GM21515 (cell line): ENCODE results near the gene LUC7L2.
"Not testable (repeated sequence)": the region's sequence is repeated elsewhere in the genome, so short reads cannot be mapped to it uniquely, and the experiment has no call there.

Experiments used
- ATAC-seq: cut with Tn5 transposase; IDR thresholded peaks from one replicate; pipeline ENCODE4 v1.9.1; 2021; ENCODE audit not compliant: unreplicated experiment

The LUC7L2 gene

DNA sequence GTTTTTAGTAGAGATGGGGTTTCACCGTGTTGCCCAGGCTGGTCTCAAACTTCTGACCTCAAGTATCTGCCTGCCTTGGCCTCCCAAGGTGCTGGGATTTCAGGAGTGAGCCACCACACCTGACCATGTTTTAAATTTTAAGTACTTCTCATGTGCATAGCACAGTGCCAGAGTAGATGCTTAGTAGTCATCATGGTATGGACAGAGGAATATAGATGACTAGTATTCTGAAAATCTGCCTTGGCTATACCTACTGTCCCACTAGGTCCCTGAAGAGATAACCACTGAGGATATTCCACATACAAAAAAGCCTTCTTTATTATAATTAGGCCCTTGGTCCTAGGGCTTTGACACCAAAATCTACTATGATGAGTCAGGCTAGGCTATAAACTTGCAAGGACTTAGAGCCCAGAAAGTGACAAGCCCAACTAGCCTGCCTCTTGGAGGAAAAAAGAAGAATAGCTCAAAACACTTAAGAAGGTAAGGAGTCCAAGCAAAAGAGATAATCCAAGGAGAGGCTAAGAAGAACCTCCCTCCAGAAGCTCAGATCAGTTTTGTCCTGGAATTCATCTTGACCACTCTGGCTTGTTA, 34.0 kb downstream of the LUC7L2 start:
- ATAC-seq, result no peak

DNA sequence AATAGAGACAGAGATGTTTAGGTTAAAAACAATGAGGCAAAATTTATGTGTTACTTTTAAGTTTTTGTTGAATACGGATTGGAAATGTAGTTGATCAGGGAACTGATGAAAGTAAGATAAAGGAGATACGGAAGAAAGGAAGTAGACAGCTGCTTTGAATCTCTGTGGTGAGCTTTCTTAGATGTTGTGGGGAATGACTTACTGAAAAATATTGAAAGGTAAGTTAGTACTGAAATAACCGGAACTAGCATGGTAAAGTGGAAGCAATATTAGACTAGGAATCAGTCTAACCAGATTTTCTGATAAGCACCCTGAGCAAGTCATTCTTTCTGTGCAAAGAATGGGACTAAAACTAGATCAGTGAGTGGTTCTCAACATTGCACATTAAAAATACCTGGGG, 34.8 kb downstream of the LUC7L2 start:
- ATAC-seq, result no peak

DNA sequence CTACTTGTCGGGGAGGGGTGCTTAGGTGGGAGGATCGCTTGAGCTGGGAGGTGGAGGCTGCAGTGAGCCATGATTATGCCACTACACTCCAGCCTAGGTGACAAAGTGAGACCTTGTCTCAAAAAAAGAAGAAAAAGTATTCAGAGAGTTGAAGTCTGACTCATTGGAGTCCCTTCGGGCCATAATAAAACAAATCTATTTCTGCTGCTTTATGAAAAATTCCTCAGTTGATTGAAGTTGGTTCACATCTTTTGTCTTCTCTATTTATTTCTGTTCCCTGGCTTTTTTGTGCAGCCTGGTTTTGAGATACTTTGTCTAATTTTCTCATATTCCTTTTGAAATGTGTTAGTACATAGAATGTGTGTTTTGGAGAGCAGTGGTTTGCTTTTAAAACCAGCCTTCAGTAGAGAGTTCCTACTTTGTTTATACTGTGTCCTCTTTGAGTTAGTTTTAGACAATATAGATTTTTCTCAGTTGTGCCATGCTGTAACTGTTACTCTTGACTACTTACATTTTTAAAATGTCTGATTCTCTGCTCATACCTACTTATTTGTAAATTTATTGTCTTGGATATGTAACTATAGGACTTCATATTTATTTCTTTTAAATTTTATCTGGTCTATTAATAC, 36.7 kb downstream of the LUC7L2 start:
- ATAC-seq, result no peak

DNA sequence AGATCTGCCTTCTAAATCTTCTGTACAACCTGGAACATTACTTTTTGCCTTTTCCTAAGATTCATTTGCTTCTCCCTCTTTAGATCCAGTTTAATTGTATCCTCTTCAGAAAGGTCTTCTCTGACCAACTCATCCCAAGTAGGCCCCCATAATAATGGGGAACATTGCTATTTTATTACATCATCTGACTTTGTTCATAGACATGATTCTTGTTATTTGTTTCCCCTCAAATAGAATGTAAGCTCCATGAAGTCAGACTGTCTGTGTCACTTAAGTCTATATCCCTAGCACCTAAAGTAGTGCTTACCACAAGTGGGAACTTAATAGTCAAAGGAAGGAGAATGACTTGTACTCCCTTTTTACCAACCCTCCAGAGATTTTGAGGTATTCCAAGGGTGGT, 37.5 kb downstream of the LUC7L2 start:
- no peak for ATAC-seq

DNA sequence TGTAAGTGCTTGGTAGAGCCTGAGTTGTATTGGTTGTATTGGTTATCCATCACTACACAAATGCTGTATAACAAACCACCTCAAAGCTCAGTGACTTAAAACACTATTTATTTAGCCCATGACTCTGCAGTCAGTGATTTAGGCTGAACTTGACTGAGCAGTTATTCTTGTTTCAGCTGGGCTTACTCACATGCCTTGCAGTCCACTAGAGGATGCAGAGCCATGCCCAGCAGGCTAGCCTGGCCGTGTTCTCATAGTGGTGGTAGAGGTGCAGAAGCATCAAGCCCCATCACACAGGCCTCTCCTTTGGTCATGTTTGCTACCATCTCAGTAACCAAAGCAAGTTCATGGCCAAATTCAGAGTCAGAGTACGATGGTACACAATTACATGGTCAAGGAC, 43.9 kb downstream of the LUC7L2 start:
- ATAC-seq, result no peak

DNA sequence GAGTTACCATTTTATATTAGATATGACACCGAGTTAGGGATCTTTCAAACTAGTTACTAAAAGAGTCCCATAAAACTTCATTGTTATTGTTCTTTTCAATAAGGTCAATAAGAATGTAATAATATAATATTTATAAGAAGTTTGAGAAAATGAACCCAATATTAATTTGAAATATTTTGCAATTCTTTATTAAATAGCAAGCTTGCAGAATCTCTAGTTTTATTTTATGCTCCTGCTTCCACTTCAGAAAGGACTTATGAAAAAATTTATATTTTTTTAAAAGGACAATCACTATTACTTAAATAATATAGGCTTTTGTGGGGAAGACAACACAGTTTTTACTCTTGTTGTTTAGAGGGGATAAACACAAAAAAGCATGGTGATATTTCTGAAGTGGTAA, 47.9 kb downstream of the LUC7L2 start:
- no peak for ATAC-seq

DNA sequence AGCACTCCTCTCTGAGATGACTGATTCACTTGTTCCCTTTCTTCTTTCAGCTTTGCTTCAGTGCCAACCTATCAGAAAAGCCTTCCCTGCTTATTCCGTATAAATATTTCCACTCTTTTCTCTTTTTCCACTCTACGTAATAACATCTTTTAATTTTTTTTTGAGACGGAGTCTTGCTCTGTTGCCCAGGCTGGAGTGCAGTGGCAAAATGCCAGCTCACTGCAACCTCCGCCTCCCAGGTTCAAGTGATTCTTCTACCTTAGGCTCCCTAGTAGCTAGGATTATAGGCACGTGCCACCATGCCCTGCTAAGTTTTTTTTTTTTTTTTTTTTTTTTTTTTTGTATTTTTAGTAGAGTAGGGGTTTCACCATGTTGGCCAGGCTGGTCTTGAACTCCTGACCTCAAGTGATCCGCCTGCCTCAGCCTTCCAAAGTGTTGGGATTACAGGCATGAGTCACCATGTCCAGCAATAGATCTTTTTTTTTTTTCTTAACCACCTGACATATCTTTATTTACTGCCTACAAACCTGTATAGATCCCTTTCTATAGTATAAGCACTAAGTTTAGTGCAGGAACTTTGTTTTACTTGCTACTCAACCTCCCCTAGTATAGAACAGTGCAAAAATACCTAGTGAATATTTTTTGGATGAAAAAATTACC, 55.2 kb downstream of the LUC7L2 start:
- ATAC-seq, result not testable (repeated sequence)

DNA sequence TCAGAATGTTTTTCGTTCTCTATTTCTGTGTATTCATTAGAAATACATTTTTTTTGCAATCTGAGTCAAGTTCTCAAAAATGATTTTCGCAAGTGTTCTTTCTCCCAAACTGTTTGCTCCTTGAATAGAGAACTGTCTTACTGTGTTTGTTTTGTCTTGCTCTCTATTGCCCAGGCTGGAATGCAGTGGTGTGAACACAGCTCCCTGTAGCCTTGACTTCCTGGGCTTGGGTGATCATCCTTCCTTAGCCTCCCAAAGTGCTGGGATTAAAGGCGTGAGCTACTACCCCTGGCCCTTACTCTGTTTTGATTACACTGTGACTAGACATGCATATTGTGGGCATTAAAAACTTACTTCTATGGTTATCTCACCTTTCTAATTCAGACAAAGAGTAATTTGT, 56.7 kb downstream of the LUC7L2 start:
- no peak for ATAC-seq

DNA sequence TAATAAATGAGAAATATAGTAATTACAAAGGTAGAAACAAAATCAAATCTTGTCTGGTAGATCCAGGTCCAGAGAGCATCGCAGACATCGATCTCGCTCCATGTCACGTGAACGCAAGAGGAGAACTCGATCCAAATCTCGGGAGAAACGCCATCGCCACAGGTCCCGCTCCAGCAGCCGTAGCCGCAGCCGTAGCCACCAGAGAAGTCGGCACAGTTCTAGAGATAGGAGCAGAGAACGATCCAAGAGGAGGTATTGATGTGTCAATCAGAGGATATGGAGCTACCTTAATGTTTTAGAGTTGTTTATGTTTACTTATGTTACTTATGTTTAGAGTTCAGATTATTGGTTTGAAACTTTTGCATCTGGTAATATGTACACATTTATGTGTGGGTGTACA, 57.8 kb downstream of the LUC7L2 start:
- ATAC-seq, result no peak

DNA sequence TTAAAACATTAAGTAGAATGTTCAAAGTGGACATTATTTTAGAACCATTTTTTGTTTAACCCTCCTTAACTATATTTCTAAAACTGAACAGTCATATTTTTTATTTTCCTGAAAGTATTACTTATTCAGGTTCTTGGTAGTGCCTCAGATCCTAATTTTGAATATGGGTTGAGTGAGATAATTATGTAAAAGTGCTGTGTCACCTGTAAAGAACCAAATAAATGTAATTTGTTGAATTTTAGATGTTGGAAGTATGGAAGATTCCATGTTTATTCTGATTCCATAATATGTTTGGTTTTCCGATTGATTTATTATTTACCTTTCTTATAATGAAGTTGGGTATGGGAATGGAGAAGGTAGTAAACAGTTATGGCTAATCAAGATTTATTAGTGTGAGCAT, 61.4 kb downstream of the LUC7L2 start:
- no peak for ATAC-seq

DNA sequence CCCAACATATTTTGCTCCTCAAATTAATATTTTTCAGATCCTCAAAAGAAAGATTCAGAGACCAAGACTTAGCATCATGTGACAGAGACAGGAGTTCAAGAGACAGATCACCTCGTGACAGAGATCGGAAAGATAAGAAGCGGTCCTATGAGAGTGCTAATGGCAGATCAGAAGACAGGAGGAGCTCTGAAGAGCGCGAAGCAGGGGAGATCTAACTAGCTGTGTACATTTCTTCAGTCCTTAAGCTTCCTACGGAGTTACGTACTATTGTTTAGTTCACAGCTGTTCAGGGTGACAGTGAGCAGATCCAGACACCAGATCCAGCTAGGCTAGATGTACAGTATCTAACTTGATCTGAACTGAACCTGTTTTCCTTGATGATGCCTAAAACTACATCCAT, 62.4 kb downstream of the LUC7L2 start:
- no peak for ATAC-seq

DNA sequence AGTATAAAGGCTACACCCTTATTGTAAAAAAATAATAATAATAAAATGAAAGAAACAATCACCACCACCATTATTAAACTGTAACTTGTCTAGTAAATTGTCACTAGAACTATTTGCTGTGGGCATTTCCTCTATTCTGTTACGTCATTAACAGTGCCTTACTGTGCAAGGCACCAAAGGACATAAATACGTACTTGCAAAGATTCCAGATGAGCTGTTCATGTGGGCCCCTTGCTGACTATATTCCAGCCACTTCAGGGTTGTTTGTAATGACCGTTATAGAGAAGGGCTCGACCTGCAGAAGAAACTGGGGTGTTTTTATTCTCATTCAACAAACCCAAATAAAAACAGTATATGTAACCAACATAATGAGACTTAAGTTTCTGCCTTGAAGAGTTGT, 63.4 kb downstream of the LUC7L2 start:
- ATAC-seq, result no peak

DNA sequence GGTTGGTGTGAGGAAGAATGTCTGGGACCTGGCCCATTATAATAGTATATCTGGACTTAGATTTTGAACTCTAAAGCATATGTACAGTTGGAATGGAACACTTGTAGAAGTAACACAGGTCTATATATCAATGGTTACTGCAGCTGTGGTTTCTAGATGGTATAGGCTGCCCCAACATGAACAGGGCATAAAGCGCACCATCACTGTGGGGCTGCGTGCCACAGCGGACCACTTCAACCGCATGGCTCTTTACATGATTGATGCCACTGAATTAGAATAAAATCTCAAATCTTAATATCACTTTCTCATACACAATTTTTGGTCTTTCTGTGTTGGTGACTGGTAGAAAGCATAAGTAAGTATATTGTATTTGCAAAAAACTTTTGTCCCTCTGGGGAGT, 64.3 kb downstream of the LUC7L2 start:
- no peak for ATAC-seq

DNA sequence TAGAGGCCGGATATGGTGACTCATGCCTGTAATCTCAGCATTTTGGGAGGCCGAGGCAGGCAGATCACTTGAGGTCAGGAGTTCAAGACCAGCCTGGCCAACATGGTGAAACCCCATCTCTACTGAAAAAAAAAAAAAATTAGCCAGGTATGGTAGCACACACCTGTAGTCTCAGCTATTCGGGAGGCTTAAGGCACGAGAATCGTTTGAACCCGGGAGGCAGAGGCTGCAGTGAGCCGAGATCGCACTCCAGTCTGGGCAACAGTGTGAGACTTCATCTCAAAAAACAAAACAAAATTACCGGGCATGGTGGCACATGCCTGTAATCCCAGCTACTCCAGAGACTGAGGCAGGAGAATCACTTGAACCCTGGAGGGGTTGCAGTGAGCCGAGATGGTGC, 66.0 kb downstream of the LUC7L2 start:
- not testable (repeated sequence) for ATAC-seq

DNA sequence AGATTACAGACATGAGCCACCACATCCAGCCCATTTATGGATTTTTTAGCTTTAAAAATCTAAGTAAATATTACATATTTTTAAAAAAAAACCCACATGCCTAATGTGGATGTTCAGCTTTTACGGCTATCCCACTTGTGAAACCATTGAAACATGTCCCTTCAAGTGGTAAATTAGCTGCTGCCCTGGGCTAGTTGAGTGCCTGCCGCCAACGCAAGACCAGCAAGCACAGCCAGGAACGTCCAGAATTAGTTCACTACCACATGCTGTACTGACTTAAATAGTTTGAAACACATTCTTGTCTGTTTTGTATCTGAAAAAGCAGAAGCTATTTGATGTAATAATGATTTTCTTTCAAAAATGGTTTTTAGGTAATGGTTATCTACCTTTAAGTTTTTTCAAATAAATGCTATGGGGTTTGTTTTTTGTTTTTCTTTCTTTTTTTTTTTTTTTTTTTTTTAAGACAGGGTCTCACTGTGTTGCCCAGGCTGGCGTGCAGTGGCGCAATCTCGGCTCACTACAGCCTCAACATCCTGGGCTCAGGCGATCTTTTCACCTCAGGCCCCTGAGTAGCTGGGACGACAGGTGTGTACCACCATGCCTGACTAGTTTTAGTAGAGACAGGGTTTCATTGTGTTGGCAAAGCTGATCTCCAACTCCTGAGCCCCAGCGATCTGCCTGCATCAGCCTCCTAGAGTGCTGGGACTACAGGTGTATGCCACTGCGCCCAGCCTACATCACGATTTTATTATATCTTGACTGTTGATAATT, 66.7 kb downstream of the LUC7L2 start:
- ATAC-seq, result no peak

DNA sequence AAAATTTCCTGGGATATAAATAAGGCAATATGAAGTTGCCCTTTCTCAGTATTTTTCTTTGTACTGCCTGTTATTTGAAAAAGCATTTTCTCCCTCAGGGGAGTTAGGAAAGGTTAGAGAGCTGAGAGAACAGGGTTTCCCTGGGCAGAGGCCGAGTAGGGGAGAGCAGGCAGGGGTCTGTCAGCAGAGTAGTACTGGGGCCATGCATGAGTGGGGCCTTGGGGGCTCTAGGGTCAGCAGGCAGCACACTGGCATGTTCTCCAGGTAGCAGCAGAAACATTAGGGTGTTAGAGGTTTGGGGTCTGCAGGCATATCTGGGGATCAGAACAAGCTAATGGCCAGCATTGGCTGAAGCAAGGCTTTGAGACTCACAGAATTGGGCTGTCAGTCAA, 67.3 kb downstream of the LUC7L2 start:
- no peak for ATAC-seq

DNA sequence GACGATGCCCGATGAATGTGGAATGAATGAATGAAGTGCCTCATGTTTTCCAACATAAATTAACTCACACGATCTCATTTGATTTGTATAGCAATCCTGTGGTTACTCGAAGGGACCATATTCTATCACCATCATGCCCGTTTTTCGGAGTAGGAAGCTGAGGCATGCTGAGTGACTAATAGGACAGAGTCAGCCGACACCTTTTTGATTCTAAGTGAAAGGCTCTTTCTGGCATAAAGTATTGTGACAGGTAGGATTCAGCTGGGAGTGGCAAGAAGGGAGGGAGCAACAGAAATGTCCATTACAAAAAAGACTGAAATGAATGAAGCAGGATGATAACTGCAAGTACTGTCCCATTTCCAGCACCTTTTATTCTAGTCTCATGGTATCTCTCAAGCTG, 68.1 kb downstream of the LUC7L2 start:
- no peak for ATAC-seq

DNA sequence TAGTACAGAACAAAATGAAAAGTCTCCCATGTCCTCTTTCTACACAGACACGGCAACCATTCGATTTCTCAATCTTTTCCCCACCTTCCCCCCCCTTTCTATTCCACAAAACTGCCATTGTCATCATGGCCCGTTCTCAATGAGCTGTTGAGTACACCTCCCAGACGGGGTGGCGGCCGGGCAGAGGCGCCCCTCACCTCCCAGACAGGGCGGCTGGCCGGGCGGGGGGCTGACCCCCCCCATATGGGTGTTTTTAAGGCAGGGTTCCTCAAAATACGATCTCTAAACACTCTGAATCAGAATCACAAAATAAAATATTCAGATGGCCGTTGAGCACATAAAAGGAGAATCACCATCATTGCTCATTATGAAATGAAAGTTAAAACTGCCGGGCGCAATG, 70.0 kb downstream of the LUC7L2 start:
- not testable (repeated sequence) for ATAC-seq

DNA sequence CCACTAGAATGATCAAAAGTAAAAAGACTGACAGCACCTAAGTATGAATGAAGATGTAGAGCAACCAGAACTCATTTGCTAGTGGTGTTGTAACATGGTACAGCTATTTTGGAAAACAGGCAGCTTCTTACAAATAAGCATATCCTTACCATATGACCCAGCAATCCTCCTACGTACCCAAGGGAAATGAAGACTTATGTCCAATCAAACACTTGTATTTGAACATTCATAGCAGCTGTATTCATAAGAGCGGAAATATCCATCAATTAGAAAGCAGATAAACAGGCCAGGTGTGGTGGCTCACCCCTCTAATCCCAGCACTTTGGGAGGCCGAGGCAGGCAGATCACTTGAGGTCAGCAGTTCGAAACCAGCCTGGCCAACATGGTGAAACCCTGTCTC, 70.7 kb downstream of the LUC7L2 start:
- no peak for ATAC-seq

DNA sequence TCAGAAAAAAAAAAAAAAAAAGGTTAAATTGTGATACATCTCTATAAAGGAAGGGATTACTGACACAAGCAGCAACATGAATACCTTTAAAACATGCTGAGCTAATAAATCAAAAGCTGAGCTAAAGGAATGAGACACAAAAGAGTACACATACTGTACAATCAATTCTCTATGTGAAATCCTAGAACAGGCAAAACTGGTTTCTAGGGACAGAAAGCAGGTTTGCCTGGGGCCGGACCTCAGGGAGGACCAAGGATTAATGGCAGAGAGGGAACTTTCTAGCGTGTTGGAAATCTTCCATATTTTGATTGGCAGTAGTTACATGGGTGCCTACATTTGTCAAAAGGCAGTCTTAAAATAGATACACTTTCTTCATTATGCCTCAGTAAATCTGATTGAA, 71.3 kb downstream of the LUC7L2 start:
- no peak for ATAC-seq

DNA sequence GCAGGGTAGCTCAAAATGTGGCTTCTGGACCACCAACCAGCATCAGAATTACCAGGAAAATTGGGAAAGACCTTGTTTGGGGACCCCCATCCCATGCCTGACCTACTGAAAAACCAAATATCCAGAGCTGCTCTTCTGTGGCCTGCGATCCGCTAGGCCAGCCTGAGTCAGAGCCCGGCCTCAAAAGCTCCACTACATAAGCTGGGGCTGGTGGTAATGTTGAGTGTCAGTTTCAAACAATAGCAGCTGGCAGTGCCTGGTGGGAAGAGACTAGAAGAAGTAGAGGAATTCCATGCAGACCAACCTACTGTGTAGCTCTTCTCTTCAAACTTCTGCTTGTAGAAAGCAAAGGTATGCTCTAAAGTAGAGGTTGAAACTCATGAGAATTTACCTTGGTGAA, 71.8 kb downstream of the LUC7L2 start:
- ATAC-seq, result no peak

DNA sequence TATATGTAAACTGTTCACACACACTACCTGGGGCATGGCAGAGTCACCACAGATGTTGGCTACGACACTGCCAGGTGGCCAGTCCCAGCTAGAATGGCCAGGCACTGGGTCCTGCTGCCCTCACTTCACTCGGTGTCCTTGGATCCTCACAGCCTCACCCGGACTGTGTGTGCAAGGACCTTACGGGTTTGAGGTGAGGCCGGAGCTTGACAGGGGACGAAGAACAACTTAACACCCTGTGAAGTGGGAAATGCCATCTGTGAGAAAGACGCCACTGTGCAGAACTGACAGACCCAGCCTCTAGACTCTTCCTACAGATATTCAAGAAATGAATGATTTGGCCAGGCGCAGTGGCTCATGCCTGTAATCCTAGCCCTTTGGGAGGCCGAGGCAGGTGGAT, 77.1 kb downstream of the LUC7L2 start:
- no peak for ATAC-seq
